HG03521 (cell line): Measurements from ENCODE around the gene TPT1.
"Not testable (repeated sequence)": the region's sequence is repeated elsewhere in the genome, so short reads cannot be mapped to it uniquely, and the experiment has no call there.

ENCODE experiments used
- ATAC-seq: cut with Tn5 transposase; IDR thresholded peaks from one replicate; pipeline ENCODE4 v1.9.1; 2021; ENCODE audit warnings: mild to moderate bottlenecking, moderate library complexity; ENCODE audit not compliant: unreplicated experiment

TPT1 gene

GRCh38 chr13:45341034-45341798 lies at the start of gene TPT1:
TPT1 (minus strand) TSS chr13:45341183; CDS start chr13:45341069, 114 bp downstream.
- ATAC-seq, result peak; percentile 84

GRCh38 chr13:45390348-45390747 lies 49.4 kb upstream of the TPT1 start:
- ATAC-seq, result not testable (repeated sequence)

GRCh38 chr13:45388664-45389063 lies 47.7 kb upstream of the TPT1 start:
- ATAC-seq, result no peak

- not testable (repeated sequence) for ATAC-seq
Measured at GRCh38 chr13:45386892-45387575, 46.1 kb upstream of the TPT1 start.

- ATAC-seq, result no peak
Measured at GRCh38 chr13:45385907-45386553, 45.0 kb upstream of the TPT1 start.

- ATAC-seq, result no peak
Measured at GRCh38 chr13:45385320-45385719, 44.3 kb upstream of the TPT1 start.

- ATAC-seq, result no peak
Measured at GRCh38 chr13:45384474-45385174, 43.6 kb upstream of the TPT1 start.

- not testable (repeated sequence) for ATAC-seq
Measured at GRCh38 chr13:45382739-45383138, 41.8 kb upstream of the TPT1 start.

GRCh38 chr13:45381196-45381595 lies 40.2 kb upstream of the TPT1 start:
- ATAC-seq, result no peak

GRCh38 chr13:45380708-45381107 lies 39.7 kb upstream of the TPT1 start:
- not testable (repeated sequence) for ATAC-seq

- ATAC-seq, result not testable (repeated sequence)
Measured at GRCh38 chr13:45379516-45379915, 38.5 kb upstream of the TPT1 start.

- not testable (repeated sequence) for ATAC-seq
Measured at GRCh38 chr13:45378786-45379185, 37.8 kb upstream of the TPT1 start.

GRCh38 chr13:45377314-45377713 lies 36.3 kb upstream of the TPT1 start:
- ATAC-seq, result not testable (repeated sequence)

- not testable (repeated sequence) for ATAC-seq
Measured at GRCh38 chr13:45376651-45377050, 35.7 kb upstream of the TPT1 start.

GRCh38 chr13:45374917-45375316 lies 33.9 kb upstream of the TPT1 start:
- ATAC-seq, result no peak

- no peak for ATAC-seq
Measured at GRCh38 chr13:45373162-45373547, 32.2 kb upstream of the TPT1 start.

- ATAC-seq, result no peak
Measured at GRCh38 chr13:45372189-45373161, 31.5 kb upstream of the TPT1 start.

GRCh38 chr13:45370922-45371406 lies 30.0 kb upstream of the TPT1 start:
- no peak for ATAC-seq

GRCh38 chr13:45369116-45369515 lies 28.1 kb upstream of the TPT1 start:
- no peak for ATAC-seq

GRCh38 chr13:45368571-45368970 lies 27.6 kb upstream of the TPT1 start:
- ATAC-seq, result no peak
